ELF-1 (cell line): ENCODE measurements around the gene CACNA1I.
A peak's percentile ranks its signal among the peaks of the same experiment; 100 is the strongest.

Experiments
- DNase-seq: peaks from one replicate; pipeline ENCODE4 v3.0.0-alpha.2; 2016; ENCODE audit warnings: low read depth, low spot score

Gene CACNA1I

DNA sequence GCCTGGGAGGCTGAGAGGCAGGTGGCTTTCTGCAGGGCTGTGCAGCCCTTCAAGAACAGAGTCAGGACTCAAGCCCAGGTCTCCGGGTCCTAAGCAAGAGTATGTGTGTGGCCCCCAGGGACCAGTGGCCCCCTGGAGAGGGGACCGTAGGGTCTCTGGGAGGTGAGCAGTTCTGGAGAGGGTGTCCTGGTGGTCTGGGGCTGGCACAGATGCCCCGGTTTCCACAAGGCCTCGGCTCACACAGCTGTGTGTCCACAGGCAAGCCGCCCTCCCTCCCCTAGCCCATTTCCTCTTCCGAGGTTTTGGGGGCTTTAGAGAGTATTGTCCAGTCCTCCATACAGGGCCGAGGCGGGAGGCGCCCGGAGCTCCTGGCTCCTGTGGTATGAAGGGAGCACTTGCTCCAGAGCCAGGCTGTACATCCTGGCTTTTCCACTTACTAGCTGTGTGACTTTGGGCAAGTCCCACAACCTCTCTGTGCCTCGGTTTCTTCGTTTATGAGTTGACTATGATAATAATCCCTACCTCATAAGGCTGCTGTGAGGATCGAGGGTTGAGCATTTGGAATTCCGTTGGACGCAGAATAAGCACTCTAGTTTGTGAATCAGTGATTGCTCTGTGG, 34.6 kb upstream of the CACNA1I start:
- DNase-seq, result no peak

GRCh38 chr22:39536711-39537110, 33.8 kb upstream of the CACNA1I start:
- DNase-seq, result no peak

DNA sequence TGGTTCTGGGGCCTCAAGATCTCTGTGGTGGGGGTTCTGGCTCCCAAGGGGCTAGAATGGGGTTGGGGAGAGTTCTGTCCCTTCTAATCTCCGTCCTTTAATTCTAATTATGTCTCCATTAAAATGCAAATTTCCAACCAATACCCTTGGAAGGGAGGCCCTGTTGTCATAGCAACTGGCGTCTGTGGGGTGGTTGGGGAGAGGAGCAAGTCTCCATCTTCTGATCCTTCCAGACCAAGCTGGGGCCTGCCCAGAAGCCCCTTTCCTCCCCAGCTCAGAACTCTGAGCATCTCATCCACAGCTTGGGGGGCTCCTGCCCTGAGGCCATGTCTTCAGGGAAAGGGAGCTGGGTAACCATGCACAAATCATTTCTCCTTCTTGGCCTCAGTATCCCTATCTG, 32.6 kb upstream of the CACNA1I start:
- no peak for DNase-seq

- DNase-seq, result peak; percentile 58
These were observed 27.5 kb upstream of the CACNA1I start for GRCh38 chr22:39543095-39543494.

- peak; percentile 90 for DNase-seq
These were observed 24.9 kb upstream of the CACNA1I start for GRCh38 chr22:39545386-39546365.

DNA sequence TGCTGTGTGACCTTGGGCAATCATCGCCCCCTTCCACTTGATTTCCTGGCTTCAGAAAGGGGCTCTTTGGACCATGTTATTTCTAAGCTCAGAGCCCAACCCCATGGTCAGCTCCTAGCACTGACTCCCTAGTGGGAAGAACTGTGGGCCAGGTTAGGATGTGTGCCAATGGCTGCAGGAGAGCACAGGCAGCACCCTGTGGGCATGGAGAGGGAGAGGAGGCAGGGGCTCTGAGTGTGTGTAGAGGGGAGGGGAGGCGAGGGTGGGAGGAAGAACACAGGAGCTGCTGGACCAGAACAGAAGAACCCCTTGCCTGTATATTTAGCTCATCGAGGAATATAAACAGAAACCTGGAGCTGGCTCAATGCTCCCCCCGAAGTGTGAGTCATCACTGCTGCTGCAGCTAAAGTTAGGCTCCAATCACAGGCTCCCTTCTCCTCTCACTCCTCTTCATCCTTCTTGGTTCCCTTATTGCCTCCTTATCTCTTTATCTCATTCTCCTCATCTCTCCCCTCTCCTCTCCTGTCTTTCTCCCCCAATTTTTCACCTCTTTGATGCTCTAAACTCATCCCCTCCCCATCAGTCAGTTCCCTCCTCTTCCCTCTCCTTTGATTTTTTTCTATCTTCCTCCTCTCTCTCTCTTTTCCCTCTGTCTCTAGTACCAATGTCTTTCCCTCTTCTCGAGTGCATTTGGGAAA, 23.5 kb upstream of the CACNA1I start:
- DNase-seq, result no peak

- DNase-seq, result no peak
These were observed 23.0 kb upstream of the CACNA1I start for GRCh38 chr22:39547587-39547947.

GRCh38 chr22:39553429-39553828, 17.1 kb upstream of the CACNA1I start:
- no peak for DNase-seq

DNA sequence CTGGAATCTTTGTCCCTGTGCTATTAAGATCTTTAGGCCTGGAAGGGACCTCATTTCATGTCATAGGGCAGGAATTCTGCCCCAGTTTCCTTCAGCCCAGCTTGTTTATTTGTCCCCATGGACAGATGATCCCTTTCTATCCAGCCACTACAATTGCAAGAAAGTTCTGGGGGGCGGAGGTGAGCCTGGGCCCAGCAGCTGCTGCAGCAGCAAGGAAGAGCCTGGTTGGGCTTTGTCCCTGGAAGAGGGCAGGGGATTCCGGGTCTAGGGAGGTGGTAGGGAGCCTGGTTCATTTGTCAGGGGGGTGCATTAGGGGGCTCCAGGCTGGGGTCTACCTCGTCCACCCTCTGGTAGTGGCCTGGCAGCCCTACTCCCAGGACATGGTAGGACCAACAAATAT, 16.4 kb upstream of the CACNA1I start:
- DNase-seq, result no peak

DNA sequence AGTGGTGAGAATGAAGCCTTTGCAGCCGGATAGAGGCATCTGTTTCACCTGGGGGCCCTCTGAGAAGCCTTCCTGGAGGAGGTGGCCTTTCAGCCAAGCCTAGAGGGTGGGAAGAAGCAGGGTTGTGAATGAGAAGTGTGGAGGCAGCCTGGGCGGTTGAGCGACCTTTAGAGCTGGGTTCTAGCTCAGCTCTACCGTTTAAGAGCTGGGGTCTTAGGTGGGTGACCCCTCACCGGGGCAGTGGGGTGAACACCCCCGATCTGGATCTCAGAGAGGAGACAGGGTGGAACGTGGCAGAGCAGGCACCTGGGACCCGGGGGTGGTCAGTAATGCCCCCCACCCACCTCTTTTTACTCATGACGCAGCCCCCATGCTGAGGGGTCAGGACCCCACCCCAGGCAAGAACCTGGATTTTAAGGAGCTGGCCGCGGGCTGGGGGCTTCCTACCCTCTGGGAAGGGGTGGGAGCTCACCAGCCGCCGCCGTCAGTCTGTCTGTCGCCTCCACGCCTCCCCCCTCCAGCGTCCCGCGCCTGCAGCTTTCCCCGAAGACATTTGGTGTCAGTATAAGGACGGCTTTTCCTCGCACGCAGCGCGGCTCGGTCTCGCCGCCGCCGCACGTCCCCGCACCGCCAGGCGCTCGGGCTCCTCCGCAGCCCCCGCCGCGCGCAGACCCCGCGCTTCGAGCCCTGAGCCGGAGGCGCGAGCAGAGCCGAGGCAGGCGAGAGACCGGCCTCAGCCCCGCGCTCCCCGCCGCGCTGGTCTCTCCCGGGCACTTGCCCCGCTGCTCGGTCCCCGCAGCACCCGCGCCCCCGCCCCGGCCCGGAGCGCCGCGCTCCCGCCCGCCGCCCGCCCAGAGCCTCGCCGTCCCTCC, 13.3 kb upstream of the CACNA1I start:
- no peak for DNase-seq

GRCh38 chr22:39558254-39558727, 12.3 kb upstream of the CACNA1I start:
- no peak for DNase-seq

- no peak for DNase-seq
These were observed 11.6 kb upstream of the CACNA1I start for GRCh38 chr22:39558950-39559349.

DNA sequence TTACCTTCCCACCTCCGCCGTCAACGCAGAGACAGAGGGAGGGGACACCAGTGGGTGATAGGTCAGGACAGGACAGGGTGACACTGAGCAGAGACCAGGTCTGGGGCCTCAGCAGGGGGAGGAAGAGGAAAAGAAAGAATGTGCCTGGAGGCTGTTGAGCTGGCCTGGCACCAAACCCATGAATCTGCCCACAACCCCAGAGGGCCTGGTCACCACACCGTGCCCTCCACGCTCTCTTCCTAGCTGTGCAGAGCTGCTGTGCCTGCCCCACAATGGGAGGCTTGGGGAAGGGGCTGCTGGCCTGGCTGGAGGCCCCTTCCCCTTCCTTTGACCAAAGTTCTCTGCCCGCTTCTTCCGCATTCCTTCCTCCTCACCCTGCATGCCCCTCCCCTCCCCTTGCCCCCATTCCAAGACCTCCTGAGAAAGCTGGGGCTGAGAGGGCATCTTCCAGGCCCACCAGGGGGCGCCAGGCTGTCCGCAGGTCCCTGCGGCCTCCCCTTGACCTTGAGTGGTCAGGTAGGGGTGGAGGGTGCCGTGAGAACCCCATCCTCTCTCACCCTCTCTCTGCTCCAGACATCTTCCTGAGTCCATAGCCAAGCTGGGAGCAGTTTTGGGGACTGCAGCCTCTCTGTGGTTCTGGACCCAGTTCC, 11.0 kb upstream of the CACNA1I start:
- DNase-seq, result peak; percentile 83

- no peak for DNase-seq
These were observed 10.4 kb upstream of the CACNA1I start for GRCh38 chr22:39560127-39560526.

- DNase-seq, result no peak
These were observed 7.6 kb upstream of the CACNA1I start for GRCh38 chr22:39562839-39563489.

GRCh38 chr22:39563571-39564428, 6.8 kb upstream of the CACNA1I start:
- no peak for DNase-seq

DNA sequence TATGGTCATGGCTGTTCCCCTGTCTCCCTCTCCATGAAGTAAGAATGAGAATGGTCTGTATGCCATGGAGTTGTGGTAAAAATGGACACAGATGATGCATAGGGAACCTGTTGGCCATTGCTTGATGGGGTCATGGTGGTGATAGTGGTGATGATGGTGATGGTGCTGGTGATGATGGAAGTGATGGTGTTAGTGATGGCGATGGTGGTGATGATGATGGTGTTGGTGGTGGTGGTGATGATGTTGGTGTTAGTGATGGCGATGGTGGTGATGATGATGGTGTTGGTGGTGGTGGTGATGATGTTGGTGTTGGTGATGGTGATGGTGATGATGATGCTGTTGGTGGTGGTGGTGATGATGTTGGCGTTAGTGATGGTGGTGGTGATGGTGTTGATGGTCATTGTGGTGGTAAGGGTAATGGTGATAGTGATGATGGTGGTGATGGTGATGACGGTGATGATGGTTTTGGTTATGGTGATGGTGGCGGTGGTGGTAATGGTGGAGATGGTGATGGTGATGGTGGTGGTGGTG, 5.1 kb upstream of the CACNA1I start:
- DNase-seq, result no peak

GRCh38 chr22:39567135-39567946, 3.2 kb upstream of the CACNA1I start:
- no peak for DNase-seq
